GM23338 (cell line): Measurements from ENCODE around the gene IL9. TPM values are rescaled to one million over a fixed set of nuclear protein-coding genes. Genes with fewer than 3 reads are reported as not detected.

Experiments used
- ATAC-seq: fragments of 200-7000 bp; cut with Tn5 transposase; 3 replicates; pipeline ENCODE4 v1.9.1; 2020
- DNase-seq: peaks from one replicate; pipeline ENCODE4 v3.0.0-alpha.2; 2015; ENCODE audit warnings: low spot score
- H2AFZ ChIP-seq: fragments of 200-600 bp; sonication (generic); 2 replicates; pipeline ENCODE4 v1.8.0; 2016; ENCODE audit warnings: antibody characterized with exemption, mild to moderate bottlenecking, moderate library complexity
- H3F3A ChIP-seq: fragments of 200-600 bp; sonication (generic); replicated peaks from 2 replicates; pipeline ENCODE4 v1.8.0; 2017; ENCODE audit warnings: antibody characterized with exemption, mixed run types, low read depth
- H3K27ac ChIP-seq: fragments of 200-600 bp; sonication (generic); 2 replicates; pipeline ENCODE4 v1.6.1; 2016; ENCODE audit warnings: low read depth
- H3K27me3 ChIP-seq: fragments of 200-600 bp; sonication (generic); 2 replicates; pipeline ENCODE4 v1.8.0; 2016; ENCODE audit warnings: mild to moderate bottlenecking, mixed run types, moderate library complexity; ENCODE audit not compliant: insufficient read depth
- H3K36me3 ChIP-seq: fragments of 200-600 bp; sonication (generic); 2 replicates; pipeline ENCODE4 v1.8.0; 2016; ENCODE audit warnings: mild to moderate bottlenecking; ENCODE audit not compliant: insufficient read depth
- H3K4me1 ChIP-seq: fragments of 200-600 bp; sonication (generic); 2 replicates; pipeline ENCODE4 v1.8.0; 2016; ENCODE audit warnings: mild to moderate bottlenecking, moderate library complexity; ENCODE audit not compliant: insufficient read depth
- H3K4me2 ChIP-seq: fragments of 200-600 bp; sonication (generic); 2 replicates; pipeline ENCODE4 v1.7.1; 2017; ENCODE audit warnings: mixed run types
- H3K4me3 ChIP-seq: fragments of 200-600 bp; sonication (generic); 2 replicates; pipeline ENCODE4 v1.6.1; 2016; ENCODE audit warnings: mixed run types
- H3K79me2 ChIP-seq: fragments of 200-600 bp; sonication (generic); replicated peaks from 2 replicates; pipeline ENCODE4 v1.8.0; 2017; ENCODE audit warnings: mild to moderate bottlenecking; ENCODE audit not compliant: insufficient read depth
- H3K9me2 ChIP-seq: fragments of 200-600 bp; sonication (generic); 2 replicates; pipeline ENCODE4 v1.8.0; 2017; ENCODE audit not compliant: insufficient read depth
- H4K20me1 ChIP-seq: fragments of 200-600 bp; sonication (generic); replicated peaks from 2 replicates; pipeline ENCODE4 v1.8.0; 2017; ENCODE audit warnings: mild to moderate bottlenecking; ENCODE audit not compliant: insufficient read depth
- H3K27ac Mint-ChIP-seq: 2 replicates; pipeline ENCODE4 v1.8.0; 2020; ENCODE audit warnings: inconsistent platforms, mild to moderate bottlenecking, moderate library complexity, mixed read lengths
- H3K27me3 Mint-ChIP-seq: 3 replicates; pipeline ENCODE4 v1.8.0; 2022; ENCODE audit warnings: low read depth, mild to moderate bottlenecking, moderate library complexity, mixed read lengths, inconsistent platforms; ENCODE audit not compliant: insufficient read depth, poor library complexity
- H3K36me3 Mint-ChIP-seq: 3 replicates; pipeline ENCODE4 v1.8.0; 2021; ENCODE audit warnings: low read depth, mild to moderate bottlenecking, inconsistent platforms, moderate library complexity, mixed read lengths
- H3K4me1 Mint-ChIP-seq: 3 replicates; pipeline ENCODE4 v1.8.0; 2020; ENCODE audit warnings: mild to moderate bottlenecking, inconsistent platforms, mixed read lengths
- H3K4me3 Mint-ChIP-seq: 3 replicates; pipeline ENCODE4 v1.8.0; 2021; ENCODE audit warnings: moderate library complexity, mild to moderate bottlenecking, inconsistent platforms, mixed read lengths
- H3K9me3 Mint-ChIP-seq: 3 replicates; pipeline ENCODE4 v1.8.0; 2020; ENCODE audit warnings: moderate library complexity, mild to moderate bottlenecking, inconsistent platforms, mixed read lengths
- CREB1 ChIP-seq: fragments of 250-450 bp; sonication (Bioruptor Pico); IDR thresholded peaks from 2 replicates; pipeline ENCODE4 v1.5.0; 2020; ENCODE audit warnings: low read depth, mild to moderate bottlenecking, moderate library complexity
- ETS1 ChIP-seq: IDR thresholded peaks from 2 replicates; pipeline ENCODE4 v1.6.1; 2016; ENCODE audit warnings: antibody characterized with exemption
- EZH2 ChIP-seq: fragments of 200-600 bp; sonication (generic); IDR thresholded peaks from one replicate; pipeline ENCODE4 v1.8.0; 2017; ENCODE audit warnings: antibody characterized with exemption, mild to moderate bottlenecking, low read depth; ENCODE audit not compliant: unreplicated experiment
- NANOG ChIP-seq: IDR thresholded peaks from 2 replicates; pipeline ENCODE4 v1.6.1; 2016; ENCODE audit warnings: antibody characterized with exemption, borderline replicate concordance
- POLR2AphosphoS5 ChIP-seq: IDR thresholded peaks from 2 replicates; pipeline ENCODE4 v1.6.1; 2016; ENCODE audit warnings: antibody characterized with exemption, low read depth
- REST ChIP-seq: IDR thresholded peaks from one replicate; pipeline ENCODE4 v1.6.1; 2018; ENCODE audit warnings: antibody characterized with exemption; ENCODE audit not compliant: unreplicated experiment
- ZNF462 ChIP-seq: fragments of 250-450 bp; sonication (Bioruptor Pico); IDR thresholded peaks from 2 replicates; pipeline ENCODE4 v1.5.0; 2020; ENCODE audit warnings: mild to moderate bottlenecking, moderate library complexity
- polyA plus RNA-seq: library from polyadenylated mRNA; unstranded; fragments of >200 nt; fragmentation: Nextera tagmentation; extraction: Ambion mirVana; gene quantifications from 2 replicates; pipeline ENCODE4 v1.2.1, GENCODE V29; 2016
- total RNA-seq: library from RNA; depleted of rRNA; stranded (reverse); fragments of >200 nt; shearing (Covaris generic); gene quantifications from 2 replicates; pipeline ENCODE4 v1.2.3, GENCODE V29; 2014

Gene IL9
- total and polyA plus RNA-seq, 2 experiments from 2014 or later: not detected

GRCh38 chr5:135894789-135895188 lies 852 bp downstream of the IL9 start (continued):
- TF ChIP-seq ZNF462 (CRISPR knock-in tag): no peak
- TF ChIP-seq CREB1 (CRISPR knock-in tag): no peak
- no peak for TF ChIP-seq REST
- no peak for TF ChIP-seq POLR2AphosphoS5

GRCh38 chr5:135894276-135894675 lies 1.4 kb downstream of the IL9 start:
- Histone ChIP-seq H2AFZ (no peak overlapping the region), H3K9me2 (no peaks in the 10 kb centered on the region), H3K4me1 (no peaks in the 10 kb centered on the region), H3F3A (no peaks in the 10 kb centered on the region), H3K36me3 (no peaks in the 10 kb centered on the region), H3K27ac (no peak overlapping the region), H3K4me3 (no peak overlapping the region), H3K4me2 (no peak overlapping the region), H3K27me3 (no peaks in the 10 kb centered on the region), H3K79me2 (no peaks in the 10 kb centered on the region), H4K20me1 (no peaks in the 10 kb centered on the region)
- DNase-seq (no peak), ATAC-seq (no peak)
- no peaks in the 10 kb centered on the region for H3K36me3 Mint-ChIP-seq
- H3K27ac Mint-ChIP-seq: no peak overlapping the region
- H3K9me3 Mint-ChIP-seq: no peaks in the 10 kb centered on the region
- peaks cover 4% of the 10 kb centered on the region for H3K27me3 Mint-ChIP-seq
- peaks cover 3% of the 10 kb centered on the region; the same call in 1 of the 3 replicates for H3K4me1 Mint-ChIP-seq
- no peak overlapping the region for H3K4me3 Mint-ChIP-seq
- TF ChIP-seq ETS1 (no peak), CREB1 (CRISPR knock-in tag) (no peak), NANOG (no peak), EZH2 (no peak)
